HUES48 (cell line): ENCODE measurements around the gene TJP1.
"Not testable (repeated sequence)": the region's sequence is repeated elsewhere in the genome, so short reads cannot be mapped to it uniquely, and the experiment has no call there.

ENCODE experiments used
- H3K27ac ChIP-seq: one replicate; pipeline ENCODE4 v1.7.0; 2013; ENCODE audit warnings: low read depth, low read length, inconsistent platforms
- H3K27me3 ChIP-seq: 2 replicates; pipeline ENCODE4 v1.6.1; 2013; ENCODE audit warnings: mild to moderate bottlenecking, low read length; ENCODE audit not compliant: control insufficient read depth, insufficient read depth
- H3K36me3 ChIP-seq: 2 replicates; pipeline ENCODE4 v1.6.1; 2013; ENCODE audit warnings: low read length; ENCODE audit not compliant: control insufficient read depth, insufficient read depth
- H3K4me1 ChIP-seq: 2 replicates; pipeline ENCODE4 v1.6.1; 2013; ENCODE audit warnings: mild to moderate bottlenecking, low read length; ENCODE audit not compliant: control insufficient read depth, insufficient read depth
- H3K4me3 ChIP-seq: 2 replicates; pipeline ENCODE4 v1.5.1; 2013; ENCODE audit warnings: mild to moderate bottlenecking, low read depth, low read length
- H3K9ac ChIP-seq: 2 replicates; pipeline ENCODE4 v1.6.1; 2013; ENCODE audit warnings: mild to moderate bottlenecking, low read depth, low read length, moderate library complexity
- H3K9me3 ChIP-seq: 2 replicates; pipeline ENCODE4 v1.6.1; 2013; ENCODE audit warnings: low read length; ENCODE audit not compliant: control insufficient read depth, insufficient read depth

The TJP1 gene

DNA sequence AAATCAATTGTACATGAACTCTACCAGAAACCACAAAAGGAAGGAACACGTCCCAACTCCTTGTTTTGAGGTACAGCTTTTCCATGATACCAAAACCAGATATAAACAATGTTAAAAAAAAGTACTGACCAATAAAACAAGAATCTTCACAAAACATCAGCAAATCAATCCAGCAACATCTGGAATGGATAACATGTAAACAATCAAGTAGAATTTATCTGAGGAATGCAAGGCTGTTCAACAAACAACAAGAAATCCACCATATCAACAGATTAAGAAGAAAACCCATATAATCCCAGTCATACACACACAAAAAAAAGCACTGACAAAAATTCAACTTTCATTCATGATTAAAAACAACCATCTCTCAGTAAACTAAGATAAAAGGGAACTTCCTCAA lies 26.7 kb downstream of the TJP1 start:
- Histone ChIP-seq H3K4me1 (0 out of 2 replicates have a peak, but pooled peaks cover 2% of the 10 kb centered on the region), H3K27ac (no peak overlapping the region), H3K9ac (no peak overlapping the region), H3K4me3 (no peak overlapping the region), H3K9me3 (no peaks in the 10 kb centered on the region), H3K36me3 (peaks cover 21% of the 10 kb centered on the region; the same call in 1 of the 2 replicates), H3K27me3 (no peaks in the 10 kb centered on the region)

DNA sequence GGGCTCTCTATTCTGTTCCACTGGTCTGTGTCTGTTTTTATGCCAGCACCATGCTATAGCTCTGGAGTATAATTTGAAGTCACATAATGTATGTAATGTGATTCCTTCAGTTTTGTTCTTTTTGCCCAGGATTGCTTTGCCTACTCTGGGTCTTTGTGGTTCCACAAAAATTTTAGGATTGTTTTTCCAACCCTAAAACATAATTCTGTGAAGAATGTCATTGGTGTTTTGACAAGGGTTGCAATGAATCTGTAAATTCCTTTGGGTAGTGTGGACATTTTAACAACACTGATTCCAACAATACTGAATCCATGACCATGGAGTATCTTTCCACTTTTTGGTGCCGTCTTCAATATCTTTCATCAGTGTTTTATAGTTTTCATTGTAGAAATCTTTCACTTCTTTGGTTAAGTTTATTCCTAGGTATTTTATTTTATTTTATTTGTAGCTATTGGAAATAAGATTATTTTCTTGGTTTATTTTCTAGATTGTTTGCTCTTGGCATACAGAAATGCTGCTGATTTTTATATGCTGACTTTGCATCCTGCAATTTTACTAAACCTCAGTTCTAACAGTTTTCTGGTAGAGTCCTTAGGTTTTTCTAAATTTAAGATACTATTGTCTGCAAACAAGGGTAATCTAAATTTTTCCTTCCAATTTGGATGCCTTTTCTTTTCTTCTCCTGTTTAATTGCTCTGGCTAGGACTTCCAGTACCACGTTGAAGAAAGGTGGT lies 29.7 kb downstream of the TJP1 start:
- Histone ChIP-seq H3K9ac (no peak overlapping the region), H3K36me3 (peaks cover 8% of the 10 kb centered on the region; the same call in 1 of the 2 replicates), H3K4me3 (no peak overlapping the region), H3K4me1 (peaks cover 10% of the 10 kb centered on the region; the same call in 1 of the 2 replicates), H3K9me3 (no peaks in the 10 kb centered on the region), H3K27me3 (no peaks in the 10 kb centered on the region), H3K27ac (no peak overlapping the region)

DNA sequence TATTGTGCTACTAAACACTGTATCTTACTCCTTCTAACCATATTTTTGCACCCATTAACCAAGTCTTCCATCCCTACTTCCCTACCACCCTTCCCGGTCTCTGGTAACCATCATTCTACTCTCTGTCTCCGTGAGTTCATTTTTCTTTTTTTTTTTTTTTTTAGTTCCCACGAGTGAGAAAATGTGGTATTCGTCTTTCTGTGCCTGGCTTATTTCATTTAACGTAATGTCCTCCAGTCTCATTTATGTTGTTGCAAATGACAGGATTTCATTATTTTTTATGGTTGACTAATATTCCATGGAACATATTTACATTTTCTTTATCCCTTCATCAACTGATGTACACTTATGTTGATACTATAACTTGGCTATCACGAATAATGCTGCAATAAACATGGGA lies 31.7 kb downstream of the TJP1 start:
- H3K9ac ChIP-seq: no peak overlapping the region
- H3K27ac ChIP-seq: no peak overlapping the region
- no peaks in the 10 kb centered on the region for H3K9me3 ChIP-seq
- H3K4me1 ChIP-seq: peaks cover 16% of the 10 kb centered on the region
- H3K4me3 ChIP-seq: no peak overlapping the region
- H3K27me3 ChIP-seq: no peaks in the 10 kb centered on the region
- 0 out of 2 replicates have a peak, but pooled peaks cover 8% of the 10 kb centered on the region for H3K36me3 ChIP-seq

DNA sequence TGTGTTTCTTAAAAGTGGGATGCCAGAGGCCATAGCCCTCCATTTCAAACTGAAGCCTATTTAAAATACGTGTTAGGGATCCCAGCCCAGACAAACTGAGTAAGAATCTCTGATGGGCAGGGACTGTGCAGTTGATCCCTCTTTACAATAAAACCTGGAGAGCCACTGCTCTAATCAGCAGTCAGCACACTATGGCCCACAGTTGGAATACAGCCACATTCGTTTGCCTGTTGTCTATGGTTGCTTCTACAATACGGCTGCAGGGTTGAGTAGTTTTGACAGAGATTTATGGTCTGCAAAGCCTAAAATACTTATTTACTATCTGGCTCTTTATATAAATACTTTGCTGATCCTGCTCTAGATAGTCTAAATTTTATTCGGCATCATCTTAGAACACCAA lies 32.4 kb downstream of the TJP1 start:
- H3K36me3 ChIP-seq: 0 out of 2 replicates have a peak, but pooled peaks cover 8% of the 10 kb centered on the region
- peaks cover 23% of the 10 kb centered on the region for H3K4me1 ChIP-seq
- no peak overlapping the region for H3K4me3 ChIP-seq
- peak overlapping the region; percentile 19 for H3K27ac ChIP-seq
- no peaks in the 10 kb centered on the region for H3K9me3 ChIP-seq
- no peaks in the 10 kb centered on the region for H3K27me3 ChIP-seq
- no peak overlapping the region for H3K9ac ChIP-seq

DNA sequence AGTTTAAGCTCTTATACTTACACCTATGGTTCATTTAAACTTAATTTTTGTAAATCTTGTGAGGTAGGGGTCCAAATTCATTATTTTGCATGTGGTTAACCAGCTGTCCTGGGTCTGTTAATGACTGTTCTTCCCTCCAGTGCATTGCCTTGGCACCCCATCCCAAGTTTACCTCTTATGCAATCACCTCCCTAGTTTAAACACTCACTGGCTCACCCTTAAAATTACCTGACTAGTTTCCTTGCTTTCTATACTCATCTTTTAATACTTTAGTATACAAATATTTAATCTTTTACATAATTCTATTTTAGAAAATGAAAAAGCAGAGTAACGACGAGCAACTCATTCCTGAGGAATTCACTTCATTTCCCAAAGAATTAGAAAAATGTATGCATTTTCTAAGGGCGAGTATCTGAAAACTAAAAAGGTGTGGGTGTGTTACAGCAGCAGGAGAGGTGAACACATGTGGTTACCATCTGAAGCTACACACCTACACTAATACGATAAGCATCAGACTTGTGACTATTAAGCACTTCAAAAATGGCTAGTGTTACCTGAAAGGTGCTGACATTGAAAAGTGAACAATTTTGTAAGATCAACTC lies 33.7 kb downstream of the TJP1 start:
- Histone ChIP-seq H3K4me1 (peaks cover 27% of the 10 kb centered on the region), H3K9ac (no peak overlapping the region), H3K27me3 (no peaks in the 10 kb centered on the region), H3K9me3 (no peaks in the 10 kb centered on the region), H3K4me3 (no peak overlapping the region), H3K27ac (no peak overlapping the region), H3K36me3 (no peaks in the 10 kb centered on the region)

DNA sequence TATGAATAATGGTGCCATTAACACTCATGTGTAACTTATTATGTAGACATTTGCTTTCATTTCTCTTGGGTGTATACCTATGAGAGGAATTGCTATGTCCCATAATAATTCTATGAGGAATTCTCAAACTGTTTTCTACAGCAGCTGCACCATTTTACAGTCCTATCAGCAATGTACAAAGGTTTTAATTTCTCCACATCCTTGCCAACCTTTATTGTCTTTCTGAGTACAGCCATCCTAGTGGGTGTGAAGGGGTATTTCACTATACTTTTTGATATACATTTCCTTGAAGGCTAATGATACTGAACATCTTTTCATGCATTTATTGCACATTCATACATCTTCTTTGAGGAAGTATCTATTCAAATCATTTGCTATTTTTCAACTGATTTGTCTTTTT lies 34.5 kb downstream of the TJP1 start:
- no peak overlapping the region for H3K4me3 ChIP-seq
- no peaks in the 10 kb centered on the region for H3K9me3 ChIP-seq
- H3K9ac ChIP-seq: no peak overlapping the region
- no peaks in the 10 kb centered on the region for H3K36me3 ChIP-seq
- H3K27ac ChIP-seq: no peak overlapping the region
- no peaks in the 10 kb centered on the region for H3K27me3 ChIP-seq
- peaks cover 27% of the 10 kb centered on the region for H3K4me1 ChIP-seq

DNA sequence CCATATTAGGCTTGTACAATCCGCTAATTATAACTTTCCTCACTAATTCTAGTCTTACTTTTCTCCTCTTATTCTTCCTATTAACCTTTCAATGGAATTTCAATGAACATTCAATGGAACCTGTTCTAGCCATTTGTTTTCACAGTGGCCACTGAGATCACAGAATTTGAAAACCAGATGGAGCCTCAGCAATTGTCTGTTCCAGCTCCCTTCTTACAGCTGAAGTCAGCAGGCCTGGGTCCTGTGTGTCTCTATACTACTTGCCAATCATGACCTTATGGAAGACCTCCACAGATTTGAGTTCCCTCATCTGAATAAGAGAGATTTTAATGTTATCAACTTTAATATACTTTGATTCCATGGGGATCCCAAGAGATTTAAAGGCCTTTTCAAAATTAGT lies 36.6 kb downstream of the TJP1 start:
- no peak overlapping the region for H3K4me3 ChIP-seq
- H3K27ac ChIP-seq: no peak overlapping the region
- no peaks in the 10 kb centered on the region for H3K36me3 ChIP-seq
- peaks cover 27% of the 10 kb centered on the region for H3K4me1 ChIP-seq
- H3K9ac ChIP-seq: no peak overlapping the region
- no peaks in the 10 kb centered on the region for H3K27me3 ChIP-seq
- no peaks in the 10 kb centered on the region for H3K9me3 ChIP-seq

DNA sequence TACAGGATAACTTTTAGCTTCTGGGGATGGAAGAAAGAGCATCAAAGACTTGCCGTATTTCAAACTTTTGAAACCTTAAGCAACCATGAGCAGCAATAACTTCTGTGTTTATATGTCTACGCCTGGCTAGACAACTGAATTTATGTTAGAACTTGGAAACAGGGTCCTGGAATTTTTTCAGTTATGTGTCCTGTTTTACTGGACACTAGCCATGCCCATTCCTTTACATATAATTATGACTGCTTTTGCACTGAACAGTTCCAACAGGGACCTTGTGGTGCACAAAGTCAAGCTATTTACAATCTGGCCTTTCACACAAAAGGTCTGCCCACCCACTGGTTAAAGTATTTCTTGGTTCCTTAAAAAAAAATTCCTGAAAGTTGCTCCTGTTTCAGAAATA lies 37.1 kb downstream of the TJP1 start:
- Histone ChIP-seq H3K4me3 (no peak overlapping the region), H3K9ac (no peak overlapping the region), H3K4me1 (peaks cover 27% of the 10 kb centered on the region), H3K27me3 (no peaks in the 10 kb centered on the region), H3K9me3 (peaks cover 4% of the 10 kb centered on the region), H3K36me3 (no peaks in the 10 kb centered on the region), H3K27ac (no peak overlapping the region)

DNA sequence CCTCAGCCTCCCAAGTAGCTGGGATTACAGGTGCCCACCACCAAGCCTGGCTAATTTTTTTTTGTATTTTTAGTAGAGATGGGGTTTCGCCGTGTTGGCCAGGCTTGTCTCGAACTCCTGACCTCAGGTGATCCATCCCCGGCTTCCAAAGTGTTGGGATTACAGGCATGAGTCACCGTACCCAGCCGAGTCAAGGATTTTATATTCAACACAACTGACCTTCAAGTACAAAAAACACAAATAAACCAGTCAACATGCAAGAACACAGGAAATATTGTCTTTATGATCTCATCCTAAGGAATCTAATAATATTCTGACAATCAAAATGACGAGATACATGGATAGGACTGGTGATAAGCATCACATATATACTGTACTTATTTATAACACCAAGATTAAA lies 37.9 kb downstream of the TJP1 start:
- no peak overlapping the region for H3K4me3 ChIP-seq
- H3K9me3 ChIP-seq: peaks cover 8% of the 10 kb centered on the region
- H3K27me3 ChIP-seq: no peaks in the 10 kb centered on the region
- H3K27ac ChIP-seq: no peak overlapping the region
- no peaks in the 10 kb centered on the region for H3K36me3 ChIP-seq
- H3K4me1 ChIP-seq: peaks cover 23% of the 10 kb centered on the region
- H3K9ac ChIP-seq: no peak overlapping the region

DNA sequence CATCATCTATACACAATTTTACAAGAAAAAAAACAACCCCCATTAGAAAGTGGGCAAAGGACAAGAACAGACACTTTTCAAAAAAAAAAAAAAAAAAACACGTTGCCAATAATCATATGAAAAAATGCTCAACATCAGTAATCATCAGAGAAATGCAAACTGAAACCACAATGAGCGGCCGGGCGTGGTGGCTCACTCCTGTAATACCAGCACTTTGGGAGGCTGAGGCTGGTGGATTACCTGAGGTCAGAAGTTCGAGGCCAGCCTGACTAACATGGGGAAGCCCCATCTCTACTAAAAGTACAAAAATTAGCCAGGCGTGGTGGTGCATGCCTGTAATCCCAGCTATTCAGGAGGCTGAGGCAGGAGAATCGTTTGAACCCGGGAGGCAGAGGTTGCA lies 39.5 kb downstream of the TJP1 start:
- not testable (repeated sequence) for H3K4me3 ChIP-seq, H3K27ac ChIP-seq, H3K9me3 ChIP-seq, H3K36me3 ChIP-seq, H3K9ac ChIP-seq, H3K27me3 ChIP-seq
- peaks cover 35% of the 10 kb centered on the region for H3K4me1 ChIP-seq

DNA sequence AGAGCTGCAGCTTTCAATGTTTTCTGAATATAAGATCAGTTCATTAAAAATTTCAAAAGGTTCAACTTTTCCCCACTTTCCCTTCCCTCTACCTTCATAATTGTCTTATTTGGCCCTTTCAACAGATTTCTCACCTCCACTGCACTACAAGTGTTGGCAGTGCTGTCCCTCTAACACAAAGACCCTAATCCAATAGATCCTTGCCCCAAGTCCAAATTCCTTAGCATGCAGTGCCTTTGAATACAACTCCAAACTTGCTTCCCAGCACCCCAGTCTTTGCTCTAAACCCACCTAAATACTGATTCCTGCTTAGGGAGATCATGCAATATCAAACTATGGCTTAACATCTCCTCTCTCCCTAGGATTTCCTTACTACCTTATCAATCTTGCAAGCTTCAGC lies 43.9 kb downstream of the TJP1 start:
- H3K27me3 ChIP-seq: no peaks in the 10 kb centered on the region
- peaks cover 41% of the 10 kb centered on the region for H3K4me1 ChIP-seq
- peaks cover 8% of the 10 kb centered on the region for H3K9me3 ChIP-seq
- no peak overlapping the region for H3K27ac ChIP-seq
- no peak overlapping the region for H3K4me3 ChIP-seq
- no peaks in the 10 kb centered on the region; the same call in 1 of the 2 replicates for H3K36me3 ChIP-seq
- no peak overlapping the region for H3K9ac ChIP-seq
